HG03066 (cell line): ENCODE data around the gene MRGPRX3.
A peak's percentile ranks its signal among the peaks of the same experiment; 100 is the strongest.
"Not testable (repeated sequence)": the region's sequence is repeated elsewhere in the genome, so short reads cannot be mapped to it uniquely, and the experiment has no call there.

Source experiments
- ATAC-seq: cut with Tn5 transposase; IDR thresholded peaks from one replicate; pipeline ENCODE4 v1.9.1; 2021; ENCODE audit warnings: low read depth; ENCODE audit not compliant: unreplicated experiment

Gene MRGPRX3

GRCh38 chr11:18132341-18132740 is at the start of gene MRGPRX3:
MRGPRX3 (plus strand) TSS chr11:18132571; CDS start chr11:18137203, 4,632 bp downstream.
- no peak for ATAC-seq

DNA sequence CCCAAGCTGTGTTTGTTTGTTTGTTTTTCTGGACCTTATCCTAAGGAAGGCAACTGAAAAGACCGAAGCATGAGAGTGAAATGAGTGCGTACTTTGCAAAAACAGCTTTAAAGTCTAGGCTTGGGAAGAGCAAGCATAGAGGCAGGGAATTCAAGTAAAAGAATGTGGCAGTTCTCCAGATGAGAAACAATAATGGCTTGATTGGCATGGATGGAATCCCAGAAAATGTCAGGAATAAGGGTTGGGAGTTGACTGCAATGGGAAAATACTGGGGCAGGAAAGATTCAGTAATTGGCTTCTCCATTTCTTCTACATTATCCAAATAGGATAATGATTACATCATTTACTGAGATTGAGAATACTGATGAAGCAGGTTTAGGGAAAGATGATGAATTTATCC is 44.0 kb upstream of the MRGPRX3 start:
- ATAC-seq = no peak

GRCh38 chr11:18088966-18089365 is 43.4 kb upstream of the MRGPRX3 start:
- no peak for ATAC-seq

- no peak for ATAC-seq
Observed at GRCh38 chr11:18091731-18092130, 40.6 kb upstream of the MRGPRX3 start.

DNA sequence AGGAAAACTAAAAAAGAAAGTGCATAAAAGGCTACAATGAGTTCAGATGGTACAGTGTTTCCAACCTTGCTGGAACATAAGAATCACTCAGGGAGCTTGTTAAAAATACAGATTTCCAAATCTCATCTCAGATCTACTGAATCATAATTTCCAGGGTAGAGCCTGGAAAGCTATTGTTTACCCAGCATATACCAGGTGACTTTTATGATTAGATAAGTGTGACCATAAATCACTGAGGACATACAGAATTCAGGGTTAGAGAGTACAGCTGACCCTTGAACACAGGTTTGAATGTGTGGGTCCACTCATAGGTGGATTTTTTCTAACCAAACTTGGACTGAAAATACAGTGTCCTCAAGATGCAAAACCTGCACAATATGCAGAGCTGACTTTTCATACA is 38.4 kb upstream of the MRGPRX3 start:
- no peak for ATAC-seq

- no peak for ATAC-seq
Observed at GRCh38 chr11:18100926-18101656, 31.3 kb upstream of the MRGPRX3 start.

GRCh38 chr11:18105086-18105801 is 27.1 kb upstream of the MRGPRX3 start:
- no peak for ATAC-seq

DNA sequence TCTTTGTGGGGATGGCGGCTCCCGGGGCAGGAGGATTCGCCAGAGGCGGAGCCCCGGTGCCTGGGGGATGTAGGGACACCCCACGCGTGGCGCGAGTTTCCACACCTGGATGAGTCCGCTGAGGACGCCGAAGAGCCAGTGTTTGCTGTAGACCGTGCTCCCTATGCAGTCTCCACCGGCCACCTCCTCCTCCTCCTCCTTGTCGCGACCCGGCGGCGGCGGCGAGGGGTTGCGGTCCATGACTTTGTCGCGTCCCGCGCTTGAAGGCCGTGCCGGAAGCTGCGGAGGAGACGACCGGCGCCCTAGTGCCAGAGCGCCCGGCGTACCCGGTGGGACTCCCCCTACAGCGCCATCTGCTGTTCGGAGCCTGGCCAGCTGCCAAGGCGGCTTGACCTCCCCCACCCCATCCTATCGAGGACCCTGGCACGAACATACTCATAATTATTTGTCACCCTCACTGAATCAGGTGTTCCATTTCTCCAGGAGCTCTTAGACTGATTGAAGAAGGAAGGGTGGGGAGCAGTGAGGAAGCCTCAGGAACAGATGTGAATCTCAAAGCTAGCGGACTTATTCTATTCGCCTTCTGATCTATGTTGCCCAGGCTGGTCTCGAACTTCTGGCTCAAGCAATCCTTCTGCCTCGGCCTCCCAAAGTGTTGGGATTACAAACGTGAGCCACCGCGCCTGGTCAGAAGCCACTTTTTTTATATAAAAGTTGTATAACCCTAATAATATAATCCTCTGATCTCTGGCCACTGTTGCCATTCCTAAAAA is 26.4 kb upstream of the MRGPRX3 start, which contains the start of gene SAAL1:
SAAL1 (minus strand) TSS at position 281 of the 773 bp plus-strand sequence; CDS start at position 240, 41 bp downstream.
- peak; percentile 95 for ATAC-seq

DNA sequence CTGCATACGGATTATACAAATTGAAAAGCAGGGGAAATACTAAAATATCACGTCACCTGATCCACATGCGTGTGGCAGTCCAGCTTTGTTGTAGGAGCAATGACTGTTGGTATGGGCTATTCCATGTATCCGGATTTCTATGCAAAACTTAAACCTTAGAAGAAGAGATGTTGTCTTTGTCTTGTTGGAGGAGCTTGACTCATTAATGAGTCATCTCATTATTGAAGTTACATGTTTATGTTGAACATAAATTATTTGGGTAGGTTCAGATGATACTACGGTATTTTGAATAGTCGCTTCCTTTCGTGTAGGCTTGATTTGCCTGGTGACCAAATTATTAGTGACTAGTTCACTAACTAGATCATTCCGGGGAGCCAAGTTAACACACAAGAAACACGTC is 25.7 kb upstream of the MRGPRX3 start:
- ATAC-seq = no peak

- no peak for ATAC-seq
Observed at GRCh38 chr11:18108254-18108653, 24.1 kb upstream of the MRGPRX3 start.

DNA sequence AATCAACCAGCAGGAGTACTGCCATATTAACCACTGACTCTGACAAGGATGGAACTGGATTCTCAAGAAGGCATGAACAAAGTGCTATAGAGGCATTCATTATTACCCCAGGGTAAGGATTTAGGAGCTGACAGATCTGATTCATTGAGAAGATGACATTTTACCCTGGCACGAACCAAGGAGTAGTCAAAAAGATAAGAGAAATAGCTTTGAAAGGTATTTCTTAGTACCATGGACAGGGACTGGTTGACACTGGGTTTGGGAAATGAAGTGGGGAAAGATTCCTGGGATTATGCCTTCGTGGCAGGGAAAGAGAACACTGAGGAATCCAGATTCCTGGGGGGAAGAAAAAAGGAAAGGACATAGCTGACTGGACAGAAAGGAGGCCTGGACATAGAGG is 21.4 kb upstream of the MRGPRX3 start:
- ATAC-seq = no peak

GRCh38 chr11:18115360-18116127 is 16.8 kb upstream of the MRGPRX3 start:
- ATAC-seq = peak; percentile 93

- not testable (repeated sequence) for ATAC-seq
Observed at GRCh38 chr11:18121331-18121828, 11.0 kb upstream of the MRGPRX3 start.

GRCh38 chr11:18131115-18131514 is 1.3 kb upstream of the MRGPRX3 start:
- ATAC-seq = not testable (repeated sequence)

GRCh38 chr11:18135308-18135707 is 2.9 kb downstream of the MRGPRX3 start:
- ATAC-seq = no peak

GRCh38 chr11:18137186-18137800 is 4.9 kb downstream of the MRGPRX3 start:
- no peak for ATAC-seq

DNA sequence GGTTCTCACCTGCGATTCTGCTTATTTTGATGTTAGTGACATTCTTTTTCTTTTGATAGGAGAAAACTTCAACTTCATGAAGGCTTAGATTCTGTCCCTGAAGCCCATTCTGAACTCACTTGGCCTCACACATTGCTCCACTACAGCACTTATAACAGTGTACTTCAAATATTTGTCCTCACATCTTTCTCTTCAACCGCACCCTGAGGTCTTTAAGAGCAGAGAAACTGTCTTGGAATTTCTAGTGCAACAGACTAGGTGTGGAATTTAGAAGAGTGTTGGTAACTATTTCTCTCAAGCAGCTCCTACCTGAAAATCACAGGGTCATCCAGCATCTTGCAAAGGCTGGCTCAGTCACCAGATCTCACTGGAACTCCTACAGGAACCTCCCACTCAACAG is 7.8 kb downstream of the MRGPRX3 start:
- no peak for ATAC-seq

GRCh38 chr11:18144243-18144642 is 11.9 kb downstream of the MRGPRX3 start:
- no peak for ATAC-seq

DNA sequence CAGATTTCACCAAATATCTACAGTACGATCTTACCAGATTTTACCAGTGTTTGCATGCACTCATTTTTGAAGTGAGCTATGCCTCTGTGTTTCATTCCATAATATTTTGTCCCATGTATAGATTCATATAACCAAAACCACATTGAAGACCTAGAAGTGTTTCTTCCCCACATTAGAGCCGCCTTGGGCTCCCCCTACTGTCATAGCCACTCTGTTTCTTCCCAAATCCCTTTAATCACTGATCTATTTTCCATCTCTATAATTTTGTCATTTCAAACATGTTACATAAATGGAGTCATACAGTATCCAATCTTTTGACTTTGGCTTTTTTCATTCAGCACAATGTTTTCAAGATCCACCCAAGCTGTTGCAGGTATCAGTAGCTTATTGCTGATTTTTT is 12.7 kb downstream of the MRGPRX3 start:
- no peak for ATAC-seq

DNA sequence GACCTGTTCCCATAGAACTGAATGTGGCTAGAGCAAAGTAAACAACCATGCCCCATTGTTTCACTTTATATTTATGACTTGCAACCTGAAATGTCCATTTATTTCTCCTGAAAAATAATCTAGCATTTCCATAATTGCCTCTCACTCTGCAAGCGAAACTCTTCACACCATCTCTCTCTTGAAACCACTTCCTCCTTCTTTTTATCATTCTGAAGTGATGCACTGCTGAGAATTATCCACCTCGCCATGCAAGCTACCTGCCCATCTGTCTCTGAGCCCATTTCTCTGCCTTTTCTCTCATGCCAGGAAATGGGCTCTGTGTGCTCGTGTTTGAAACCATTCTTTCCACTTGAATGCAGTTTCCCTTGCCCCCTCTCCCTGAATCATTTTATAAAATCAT is 13.5 kb downstream of the MRGPRX3 start:
- ATAC-seq = no peak
